OCI-LY7 (cell line): Measurements from ENCODE around the gene AFF3.

ENCODE experiments used
- EZH2phosphoT487 ChIP-seq: fragments of 200-600 bp; sonication (generic); IDR thresholded peaks from 2 replicates; pipeline ENCODE4 v1.6.1; 2018; ENCODE audit warnings: low read depth, borderline replicate concordance, mild to moderate bottlenecking, mixed run types, antibody characterized with exemption, low read length, moderate library complexity, mixed read lengths
- TF ChIP-seq, protein P1 (sequence below): fragments of 200-600 bp; sonication (generic); conservative IDR thresholded peaks from 2 replicates; pipeline ENCODE4 v1.5.1; 2014; ENCODE audit warnings: mild to moderate bottlenecking, antibody characterized with exemption, low read length, moderate library complexity, mixed read lengths

DNA sequence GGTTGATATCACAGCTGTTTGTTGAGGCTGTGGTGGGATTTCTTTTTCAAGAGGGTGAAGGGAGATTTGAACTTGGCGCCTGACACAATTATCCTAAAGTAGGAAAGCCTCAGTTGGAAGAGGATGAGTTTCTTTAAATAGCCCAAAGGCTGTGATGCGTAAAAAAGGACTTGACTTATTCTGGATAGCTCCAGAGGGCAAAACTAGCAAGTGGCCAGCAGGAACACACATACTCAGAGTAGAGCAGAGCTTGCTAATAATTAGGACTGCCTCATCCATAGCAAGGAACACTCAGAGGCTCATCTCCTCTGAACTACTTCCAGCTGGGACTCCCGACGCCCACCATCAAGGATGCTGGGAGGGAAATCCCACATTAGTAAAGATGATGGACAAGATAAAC, 74.0 kb downstream of the AFF3 start:
- TF ChIP-seq, protein P1, sequence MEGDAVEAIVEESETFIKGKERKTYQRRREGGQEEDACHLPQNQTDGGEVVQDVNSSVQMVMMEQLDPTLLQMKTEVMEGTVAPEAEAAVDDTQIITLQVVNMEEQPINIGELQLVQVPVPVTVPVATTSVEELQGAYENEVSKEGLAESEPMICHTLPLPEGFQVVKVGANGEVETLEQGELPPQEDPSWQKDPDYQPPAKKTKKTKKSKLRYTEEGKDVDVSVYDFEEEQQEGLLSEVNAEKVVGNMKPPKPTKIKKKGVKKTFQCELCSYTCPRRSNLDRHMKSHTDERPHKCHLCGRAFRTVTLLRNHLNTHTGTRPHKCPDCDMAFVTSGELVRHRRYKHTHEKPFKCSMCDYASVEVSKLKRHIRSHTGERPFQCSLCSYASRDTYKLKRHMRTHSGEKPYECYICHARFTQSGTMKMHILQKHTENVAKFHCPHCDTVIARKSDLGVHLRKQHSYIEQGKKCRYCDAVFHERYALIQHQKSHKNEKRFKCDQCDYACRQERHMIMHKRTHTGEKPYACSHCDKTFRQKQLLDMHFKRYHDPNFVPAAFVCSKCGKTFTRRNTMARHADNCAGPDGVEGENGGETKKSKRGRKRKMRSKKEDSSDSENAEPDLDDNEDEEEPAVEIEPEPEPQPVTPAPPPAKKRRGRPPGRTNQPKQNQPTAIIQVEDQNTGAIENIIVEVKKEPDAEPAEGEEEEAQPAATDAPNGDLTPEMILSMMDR = no peak
- no peak for TF ChIP-seq EZH2phosphoT487
